ENCODE measurements around the gene VDAC2. TPM values are rescaled to one million over a fixed set of nuclear protein-coding genes. Genes with fewer than 3 reads are reported as not detected.
"Not testable (repeated sequence)": the region's sequence is repeated elsewhere in the genome, so short reads cannot be mapped to it uniquely, and the experiment has no call there.

The VDAC2 gene
- total and polyA plus RNA-seq, 2 experiments from 2014 or later = 242 to 311 TPM

DNA sequence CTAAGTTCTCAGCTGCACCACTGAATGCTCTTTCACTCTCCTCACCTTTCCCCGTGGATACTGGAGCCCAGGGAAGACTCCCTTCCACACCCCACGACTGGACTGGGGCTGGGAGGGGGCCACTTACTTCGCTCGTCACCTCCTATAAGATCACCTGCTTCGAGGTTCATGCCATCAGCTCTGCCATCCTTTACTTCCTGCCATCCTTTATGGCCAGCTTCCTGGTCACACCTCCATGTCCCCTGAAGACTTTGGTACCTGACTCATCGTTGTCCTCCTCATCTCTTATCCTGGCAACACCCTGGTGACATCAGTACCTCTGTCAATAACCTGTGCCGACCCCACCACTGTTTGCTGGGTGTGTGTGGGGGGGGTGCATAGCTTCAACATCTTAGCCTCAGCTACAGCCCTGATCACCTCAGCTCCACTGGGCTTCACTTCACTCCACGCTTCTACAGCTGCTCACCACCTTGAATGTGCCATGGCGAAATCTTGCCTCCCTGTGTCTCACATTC, 8.7 kb upstream of the VDAC2 start:
- Histone ChIP-seq H3F3A (replicated peaks; ENCODE audit: low read depth) (no peaks in the 10 kb centered on the region), H4K20me1 (replicated peaks; ENCODE audit: insufficient read depth) (no peaks in the 10 kb centered on the region), H3K4me1 (ENCODE audit: insufficient read depth) (no peaks in the 10 kb centered on the region), H3K27ac (ENCODE audit: low read depth) (no peak overlapping the region), H3K4me3 (no peak overlapping the region), H2AFZ (no peak overlapping the region), H3K36me3 (ENCODE audit: insufficient read depth) (no peaks in the 10 kb centered on the region), H3K27me3 (ENCODE audit: insufficient read depth) (no peaks in the 10 kb centered on the region), H3K79me2 (replicated peaks; ENCODE audit: insufficient read depth) (no peaks in the 10 kb centered on the region), H3K4me2 (no peak overlapping the region), H3K9me2 (ENCODE audit: insufficient read depth) (no peaks in the 10 kb centered on the region)
- Mint-ChIP-seq H3K4me1 (peaks cover 1% of the 10 kb centered on the region), H3K36me3 (ENCODE audit: low read depth) (no peaks in the 10 kb centered on the region), H3K9me3 (no peaks in the 10 kb centered on the region), H3K4me3 (no peak overlapping the region), H3K27ac (no peak overlapping the region; the same call in 1 of the 2 replicates), H3K27me3 (ENCODE audit: insufficient read depth, low read depth, poor library complexity) (peaks cover 6% of the 10 kb centered on the region)
- no peak for TF ChIP-seq EZH2 (IDR thresholded peaks at IDR 0.05; ENCODE audit: low read depth, unreplicated experiment)
- no peak for TF ChIP-seq STAT1 (IDR thresholded peaks at IDR 0.05; ENCODE audit: unreplicated experiment)
- DNase-seq (ENCODE audit: low spot score) = no peak
- no peak for ATAC-seq

DNA sequence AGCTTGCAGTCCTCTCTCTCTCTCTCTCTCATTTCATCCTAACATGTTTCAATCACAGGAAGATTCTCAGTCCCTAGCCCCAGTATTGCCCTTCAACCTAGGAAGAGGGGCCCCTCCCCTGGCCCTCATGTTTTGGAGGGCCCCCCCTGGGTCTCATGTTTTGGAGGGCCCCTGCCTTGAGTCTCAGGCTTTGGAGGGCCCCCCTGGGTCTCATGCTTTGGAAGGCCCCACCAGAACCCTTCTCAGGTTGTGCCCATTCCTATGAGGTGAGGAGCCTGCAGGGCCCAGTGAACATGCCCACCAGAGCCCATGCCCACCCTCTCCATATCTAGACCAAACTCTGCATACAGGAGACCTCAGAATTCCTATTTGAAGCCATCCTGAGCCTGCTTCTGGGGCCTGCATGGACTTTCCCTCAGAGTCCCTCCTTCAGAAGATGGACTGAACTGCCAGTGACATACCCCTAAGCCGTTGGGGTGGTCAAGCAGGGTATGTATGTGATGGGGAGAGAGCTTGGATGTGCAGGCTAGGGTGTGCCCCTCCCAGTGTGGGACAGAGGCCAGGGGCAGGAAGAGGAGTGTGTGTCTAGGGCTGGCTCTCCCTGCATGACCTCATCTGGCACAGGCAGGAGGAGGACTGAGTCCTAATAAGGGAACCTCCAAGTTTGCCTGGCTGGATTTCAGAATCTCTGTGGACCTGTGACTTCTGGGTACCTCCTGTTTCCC, 8.1 kb upstream of the VDAC2 start:
- ATAC-seq (no peak), DNase-seq (ENCODE audit: low spot score) (no peak)
- TF ChIP-seq, protein P1, sequence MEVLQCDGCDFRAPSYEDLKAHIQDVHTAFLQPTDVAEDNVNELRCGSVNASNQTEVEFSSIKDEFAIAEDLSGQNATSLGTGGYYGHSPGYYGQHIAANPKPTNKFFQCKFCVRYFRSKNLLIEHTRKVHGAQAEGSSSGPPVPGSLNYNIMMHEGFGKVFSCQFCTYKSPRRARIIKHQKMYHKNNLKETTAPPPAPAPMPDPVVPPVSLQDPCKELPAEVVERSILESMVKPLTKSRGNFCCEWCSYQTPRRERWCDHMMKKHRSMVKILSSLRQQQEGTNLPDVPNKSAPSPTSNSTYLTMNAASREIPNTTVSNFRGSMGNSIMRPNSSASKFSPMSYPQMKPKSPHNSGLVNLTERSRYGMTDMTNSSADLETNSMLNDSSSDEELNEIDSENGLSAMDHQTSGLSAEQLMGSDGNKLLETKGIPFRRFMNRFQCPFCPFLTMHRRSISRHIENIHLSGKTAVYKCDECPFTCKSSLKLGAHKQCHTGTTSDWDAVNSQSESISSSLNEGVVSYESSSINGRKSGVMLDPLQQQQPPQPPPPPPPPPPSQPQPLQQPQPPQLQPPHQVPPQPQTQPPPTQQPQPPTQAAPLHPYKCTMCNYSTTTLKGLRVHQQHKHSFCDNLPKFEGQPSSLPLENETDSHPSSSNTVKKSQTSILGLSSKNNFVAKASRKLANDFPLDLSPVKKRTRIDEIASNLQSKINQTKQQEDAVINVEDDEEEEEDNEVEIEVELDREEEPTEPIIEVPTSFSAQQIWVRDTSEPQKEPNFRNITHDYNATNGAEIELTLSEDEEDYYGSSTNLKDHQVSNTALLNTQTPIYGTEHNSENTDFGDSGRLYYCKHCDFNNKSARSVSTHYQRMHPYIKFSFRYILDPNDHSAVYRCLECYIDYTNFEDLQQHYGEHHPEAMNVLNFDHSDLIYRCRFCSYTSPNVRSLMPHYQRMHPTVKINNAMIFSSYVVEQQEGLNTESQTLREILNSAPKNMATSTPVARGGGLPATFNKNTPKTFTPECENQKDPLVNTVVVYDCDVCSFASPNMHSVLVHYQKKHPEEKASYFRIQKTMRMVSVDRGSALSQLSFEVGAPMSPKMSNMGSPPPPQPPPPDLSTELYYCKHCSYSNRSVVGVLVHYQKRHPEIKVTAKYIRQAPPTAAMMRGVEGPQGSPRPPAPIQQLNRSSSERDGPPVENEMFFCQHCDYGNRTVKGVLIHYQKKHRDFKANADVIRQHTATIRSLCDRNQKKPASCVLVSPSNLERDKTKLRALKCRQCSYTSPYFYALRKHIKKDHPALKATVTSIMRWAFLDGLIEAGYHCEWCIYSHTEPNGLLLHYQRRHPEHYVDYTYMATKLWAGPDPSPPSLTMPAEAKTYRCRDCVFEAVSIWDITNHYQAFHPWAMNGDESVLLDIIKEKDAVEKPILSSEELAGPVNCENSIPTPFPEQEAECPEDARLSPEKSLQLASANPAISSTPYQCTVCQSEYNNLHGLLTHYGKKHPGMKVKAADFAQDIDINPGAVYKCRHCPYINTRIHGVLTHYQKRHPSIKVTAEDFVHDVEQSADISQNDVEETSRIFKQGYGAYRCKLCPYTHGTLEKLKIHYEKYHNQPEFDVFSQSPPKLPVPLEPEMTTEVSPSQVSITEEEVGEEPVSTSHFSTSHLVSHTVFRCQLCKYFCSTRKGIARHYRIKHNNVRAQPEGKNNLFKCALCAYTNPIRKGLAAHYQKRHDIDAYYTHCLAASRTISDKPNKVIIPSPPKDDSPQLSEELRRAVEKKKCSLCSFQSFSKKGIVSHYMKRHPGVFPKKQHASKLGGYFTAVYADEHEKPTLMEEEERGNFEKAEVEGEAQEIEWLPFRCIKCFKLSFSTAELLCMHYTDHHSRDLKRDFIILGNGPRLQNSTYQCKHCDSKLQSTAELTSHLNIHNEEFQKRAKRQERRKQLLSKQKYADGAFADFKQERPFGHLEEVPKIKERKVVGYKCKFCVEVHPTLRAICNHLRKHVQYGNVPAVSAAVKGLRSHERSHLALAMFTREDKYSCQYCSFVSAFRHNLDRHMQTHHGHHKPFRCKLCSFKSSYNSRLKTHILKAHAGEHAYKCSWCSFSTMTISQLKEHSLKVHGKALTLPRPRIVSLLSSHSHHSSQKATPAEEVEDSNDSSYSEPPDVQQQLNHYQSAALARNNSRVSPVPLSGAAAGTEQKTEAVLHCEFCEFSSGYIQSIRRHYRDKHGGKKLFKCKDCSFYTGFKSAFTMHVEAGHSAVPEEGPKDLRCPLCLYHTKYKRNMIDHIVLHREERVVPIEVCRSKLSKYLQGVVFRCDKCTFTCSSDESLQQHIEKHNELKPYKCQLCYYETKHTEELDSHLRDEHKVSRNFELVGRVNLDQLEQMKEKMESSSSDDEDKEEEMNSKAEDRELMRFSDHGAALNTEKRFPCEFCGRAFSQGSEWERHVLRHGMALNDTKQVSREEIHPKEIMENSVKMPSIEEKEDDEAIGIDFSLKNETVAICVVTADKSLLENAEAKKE (CRISPR knock-in tag; IDR thresholded peaks at IDR 0.05) = no peak
- no peak for TF ChIP-seq ZNF114 (CRISPR knock-in tag; IDR thresholded peaks at IDR 0.05)
- TF ChIP-seq EZH2phosphoT487 (IDR thresholded peaks at IDR 0.05; ENCODE audit: unreplicated experiment) = no peak
- TF ChIP-seq POLR2AphosphoS5 (IDR thresholded peaks at IDR 0.05; ENCODE audit: low read depth) = no peak
- no peak for TF ChIP-seq ZNF331 (CRISPR knock-in tag; IDR thresholded peaks at IDR 0.05; ENCODE audit: low read depth)
- H3K79me2 ChIP-seq (replicated peaks; ENCODE audit: insufficient read depth) = no peaks in the 10 kb centered on the region
- no peaks in the 10 kb centered on the region for H3K9me2 ChIP-seq (ENCODE audit: insufficient read depth)
- Mint-ChIP-seq H3K36me3 (ENCODE audit: low read depth) (no peaks in the 10 kb centered on the region), H3K9me3 (no peaks in the 10 kb centered on the region), H3K4me3 (no peak overlapping the region), H3K27me3 (ENCODE audit: insufficient read depth, low read depth, poor library complexity) (peaks cover 6% of the 10 kb centered on the region), H3K4me1 (peaks cover 8% of the 10 kb centered on the region), H3K27ac (no peak overlapping the region; the same call in 1 of the 2 replicates)
- H3K4me1 ChIP-seq (ENCODE audit: insufficient read depth) = no peaks in the 10 kb centered on the region; the same call in 1 of the 2 replicates
- H4K20me1 ChIP-seq (replicated peaks; ENCODE audit: insufficient read depth) = no peaks in the 10 kb centered on the region
- H3F3A ChIP-seq (replicated peaks; ENCODE audit: low read depth) = no peaks in the 10 kb centered on the region
- H3K4me3 ChIP-seq = no peak overlapping the region
- no peaks in the 10 kb centered on the region for H3K36me3 ChIP-seq (ENCODE audit: insufficient read depth)
- no peak overlapping the region for H3K4me2 ChIP-seq
- H3K27me3 ChIP-seq (ENCODE audit: insufficient read depth) = no peaks in the 10 kb centered on the region
- no peak overlapping the region for H2AFZ ChIP-seq
- no peak overlapping the region for H3K27ac ChIP-seq (ENCODE audit: low read depth)

DNA sequence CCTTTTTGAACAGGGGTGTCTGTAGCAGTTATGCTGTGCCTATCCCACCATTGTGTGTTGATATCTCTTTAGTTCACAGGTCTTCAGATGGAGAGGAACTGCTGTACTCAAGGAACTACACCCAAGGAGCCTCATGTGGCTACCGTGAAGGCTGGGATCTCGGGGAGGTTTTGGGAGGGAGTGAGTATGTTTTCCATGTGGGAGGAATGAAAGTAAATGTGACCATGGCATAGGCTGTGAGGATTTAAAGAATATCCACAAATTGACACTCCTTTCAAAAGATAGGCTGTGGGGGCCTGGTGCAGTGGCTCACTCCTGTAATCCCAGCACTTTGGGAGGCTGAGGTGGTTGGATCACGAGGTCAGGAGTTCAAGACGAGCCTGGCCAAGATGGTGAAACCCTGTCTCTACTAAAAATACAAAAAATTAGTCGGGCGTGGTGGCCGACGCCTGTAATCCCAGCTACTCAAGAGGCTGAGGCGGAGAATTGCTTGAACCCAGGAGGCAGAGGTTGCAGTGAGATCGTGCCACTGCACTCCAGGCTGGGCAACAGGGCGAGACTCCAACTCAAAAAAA, 7.5 kb upstream of the VDAC2 start:
- not testable (repeated sequence) for H3K9me2 ChIP-seq (ENCODE audit: insufficient read depth); H4K20me1 ChIP-seq (replicated peaks; ENCODE audit: insufficient read depth); H3K27ac ChIP-seq (ENCODE audit: low read depth); H3K27me3 Mint-ChIP-seq (ENCODE audit: insufficient read depth, low read depth, poor library complexity); H3K9me3 Mint-ChIP-seq; H3K4me2 ChIP-seq; H3K79me2 ChIP-seq (replicated peaks; ENCODE audit: insufficient read depth); H3K4me3 ChIP-seq; DNase-seq (ENCODE audit: low spot score); H3K4me3 Mint-ChIP-seq; H3K36me3 Mint-ChIP-seq (ENCODE audit: low read depth); ATAC-seq; H3K27ac Mint-ChIP-seq; H2AFZ ChIP-seq; H3K4me1 ChIP-seq (ENCODE audit: insufficient read depth); H3K36me3 ChIP-seq (ENCODE audit: insufficient read depth); H3K27me3 ChIP-seq (ENCODE audit: insufficient read depth); H3F3A ChIP-seq (replicated peaks; ENCODE audit: low read depth)
- peaks cover 14% of the 10 kb centered on the region for H3K4me1 Mint-ChIP-seq

Data from GM23338 (cell line).